MM.1S (cell line): ENCODE data around the gene FOXL3.

Experiments used
- EZH2 ChIP-seq: fragments of 300-600 bp; sonication (generic); optimal IDR thresholded peaks from 2 replicates; pipeline ENCODE3; 2017; ENCODE audit warnings: low read depth, mild to moderate bottlenecking, antibody characterized with exemption, low read length, mixed read lengths
- EZH2phosphoT487 ChIP-seq: fragments of 300-600 bp; sonication (generic); IDR thresholded peaks from 2 replicates; pipeline ENCODE4 v1.6.1; 2018; ENCODE audit warnings: antibody characterized with exemption, low read length
- TF ChIP-seq, protein P1 (sequence below): fragments of 300-600 bp; sonication (generic); IDR thresholded peaks from 2 replicates; pipeline ENCODE4 v1.5.1; 2016; ENCODE audit warnings: antibody characterized with exemption, low read length, mixed read lengths

GRCh38 chr7:299169-299568, 9.2 kb downstream of the FOXL3 start:
- TF ChIP-seq, protein P1, sequence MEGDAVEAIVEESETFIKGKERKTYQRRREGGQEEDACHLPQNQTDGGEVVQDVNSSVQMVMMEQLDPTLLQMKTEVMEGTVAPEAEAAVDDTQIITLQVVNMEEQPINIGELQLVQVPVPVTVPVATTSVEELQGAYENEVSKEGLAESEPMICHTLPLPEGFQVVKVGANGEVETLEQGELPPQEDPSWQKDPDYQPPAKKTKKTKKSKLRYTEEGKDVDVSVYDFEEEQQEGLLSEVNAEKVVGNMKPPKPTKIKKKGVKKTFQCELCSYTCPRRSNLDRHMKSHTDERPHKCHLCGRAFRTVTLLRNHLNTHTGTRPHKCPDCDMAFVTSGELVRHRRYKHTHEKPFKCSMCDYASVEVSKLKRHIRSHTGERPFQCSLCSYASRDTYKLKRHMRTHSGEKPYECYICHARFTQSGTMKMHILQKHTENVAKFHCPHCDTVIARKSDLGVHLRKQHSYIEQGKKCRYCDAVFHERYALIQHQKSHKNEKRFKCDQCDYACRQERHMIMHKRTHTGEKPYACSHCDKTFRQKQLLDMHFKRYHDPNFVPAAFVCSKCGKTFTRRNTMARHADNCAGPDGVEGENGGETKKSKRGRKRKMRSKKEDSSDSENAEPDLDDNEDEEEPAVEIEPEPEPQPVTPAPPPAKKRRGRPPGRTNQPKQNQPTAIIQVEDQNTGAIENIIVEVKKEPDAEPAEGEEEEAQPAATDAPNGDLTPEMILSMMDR, result no peak
- TF ChIP-seq EZH2 (no peak), EZH2phosphoT487 (no peak)
